Neural cell (in vitro differentiated cells): ENCODE data around the gene NUTM2E.
"Not testable (repeated sequence)": the region's sequence is repeated elsewhere in the genome, so short reads cannot be mapped to it uniquely, and the experiment has no call there.

Experiments
- EP300 ChIP-seq: fragments of 450-650 bp; conservative IDR thresholded peaks from 2 replicates; pipeline ENCODE4 v1.6.1; 2014; ENCODE audit warnings: antibody characterized with exemption, mild to moderate bottlenecking, moderate library complexity; ENCODE audit not compliant: poor library complexity, severe bottlenecking
- EZH2 ChIP-seq: fragments of 200-600, 300-800 bp; shearing (Covaris generic), sonication (generic); IDR thresholded peaks from 2 replicates; pipeline ENCODE4 v1.6.1; 2014; ENCODE audit warnings: antibody characterized with exemption, low read length, borderline replicate concordance, mild to moderate bottlenecking; ENCODE audit not compliant: insufficient read depth, poor library complexity, severe bottlenecking
- MXI1 ChIP-seq: fragments of 450-650 bp; conservative IDR thresholded peaks from 2 replicates; pipeline ENCODE4 v1.6.1; 2014; ENCODE audit warnings: antibody characterized with exemption, mild to moderate bottlenecking; ENCODE audit not compliant: poor library complexity, severe bottlenecking
- POLR2AphosphoS5 ChIP-seq: IDR thresholded peaks from 2 replicates; pipeline ENCODE4 v1.6.1; 2012
- RAD21 ChIP-seq: fragments of 450-650 bp; conservative IDR thresholded peaks from 2 replicates; pipeline ENCODE4 v1.6.1; 2014; ENCODE audit warnings: antibody characterized with exemption, mild to moderate bottlenecking, moderate library complexity
- SMC3 ChIP-seq: fragments of 450-650 bp; conservative IDR thresholded peaks from 2 replicates; pipeline ENCODE4 v1.6.1; 2014; ENCODE audit warnings: antibody characterized with exemption, mild to moderate bottlenecking, moderate library complexity; ENCODE audit not compliant: poor library complexity
- TAF1 ChIP-seq: IDR thresholded peaks from 2 replicates; pipeline ENCODE4 v1.6.1; 2012; ENCODE audit warnings: low read depth
- TF ChIP-seq, protein P1 (sequence below): fragments of 450-650 bp; IDR thresholded peaks from 2 replicates; pipeline ENCODE4 v1.5.1; 2014; ENCODE audit warnings: antibody characterized with exemption, mild to moderate bottlenecking, moderate library complexity; ENCODE audit not compliant: poor library complexity, severe bottlenecking
- TF ChIP-seq, protein P2 (sequence below): IDR thresholded peaks from 2 replicates; pipeline ENCODE4 v1.6.1; 2012; ENCODE audit warnings: borderline replicate concordance

- TF ChIP-seq, protein P1, sequence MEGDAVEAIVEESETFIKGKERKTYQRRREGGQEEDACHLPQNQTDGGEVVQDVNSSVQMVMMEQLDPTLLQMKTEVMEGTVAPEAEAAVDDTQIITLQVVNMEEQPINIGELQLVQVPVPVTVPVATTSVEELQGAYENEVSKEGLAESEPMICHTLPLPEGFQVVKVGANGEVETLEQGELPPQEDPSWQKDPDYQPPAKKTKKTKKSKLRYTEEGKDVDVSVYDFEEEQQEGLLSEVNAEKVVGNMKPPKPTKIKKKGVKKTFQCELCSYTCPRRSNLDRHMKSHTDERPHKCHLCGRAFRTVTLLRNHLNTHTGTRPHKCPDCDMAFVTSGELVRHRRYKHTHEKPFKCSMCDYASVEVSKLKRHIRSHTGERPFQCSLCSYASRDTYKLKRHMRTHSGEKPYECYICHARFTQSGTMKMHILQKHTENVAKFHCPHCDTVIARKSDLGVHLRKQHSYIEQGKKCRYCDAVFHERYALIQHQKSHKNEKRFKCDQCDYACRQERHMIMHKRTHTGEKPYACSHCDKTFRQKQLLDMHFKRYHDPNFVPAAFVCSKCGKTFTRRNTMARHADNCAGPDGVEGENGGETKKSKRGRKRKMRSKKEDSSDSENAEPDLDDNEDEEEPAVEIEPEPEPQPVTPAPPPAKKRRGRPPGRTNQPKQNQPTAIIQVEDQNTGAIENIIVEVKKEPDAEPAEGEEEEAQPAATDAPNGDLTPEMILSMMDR = not testable (repeated sequence)
- not testable (repeated sequence) for TF ChIP-seq POLR2AphosphoS5, EP300, TAF1, EZH2, RAD21, SMC3, MXI1
- TF ChIP-seq, protein P2, sequence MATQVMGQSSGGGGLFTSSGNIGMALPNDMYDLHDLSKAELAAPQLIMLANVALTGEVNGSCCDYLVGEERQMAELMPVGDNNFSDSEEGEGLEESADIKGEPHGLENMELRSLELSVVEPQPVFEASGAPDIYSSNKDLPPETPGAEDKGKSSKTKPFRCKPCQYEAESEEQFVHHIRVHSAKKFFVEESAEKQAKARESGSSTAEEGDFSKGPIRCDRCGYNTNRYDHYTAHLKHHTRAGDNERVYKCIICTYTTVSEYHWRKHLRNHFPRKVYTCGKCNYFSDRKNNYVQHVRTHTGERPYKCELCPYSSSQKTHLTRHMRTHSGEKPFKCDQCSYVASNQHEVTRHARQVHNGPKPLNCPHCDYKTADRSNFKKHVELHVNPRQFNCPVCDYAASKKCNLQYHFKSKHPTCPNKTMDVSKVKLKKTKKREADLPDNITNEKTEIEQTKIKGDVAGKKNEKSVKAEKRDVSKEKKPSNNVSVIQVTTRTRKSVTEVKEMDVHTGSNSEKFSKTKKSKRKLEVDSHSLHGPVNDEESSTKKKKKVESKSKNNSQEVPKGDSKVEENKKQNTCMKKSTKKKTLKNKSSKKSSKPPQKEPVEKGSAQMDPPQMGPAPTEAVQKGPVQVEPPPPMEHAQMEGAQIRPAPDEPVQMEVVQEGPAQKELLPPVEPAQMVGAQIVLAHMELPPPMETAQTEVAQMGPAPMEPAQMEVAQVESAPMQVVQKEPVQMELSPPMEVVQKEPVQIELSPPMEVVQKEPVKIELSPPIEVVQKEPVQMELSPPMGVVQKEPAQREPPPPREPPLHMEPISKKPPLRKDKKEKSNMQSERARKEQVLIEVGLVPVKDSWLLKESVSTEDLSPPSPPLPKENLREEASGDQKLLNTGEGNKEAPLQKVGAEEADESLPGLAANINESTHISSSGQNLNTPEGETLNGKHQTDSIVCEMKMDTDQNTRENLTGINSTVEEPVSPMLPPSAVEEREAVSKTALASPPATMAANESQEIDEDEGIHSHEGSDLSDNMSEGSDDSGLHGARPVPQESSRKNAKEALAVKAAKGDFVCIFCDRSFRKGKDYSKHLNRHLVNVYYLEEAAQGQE = not testable (repeated sequence)
Measured at GRCh38 chr10:79869439-79870097, 43.0 kb downstream of the NUTM2E start.
